PFSK-1 (cell line): ENCODE results near the gene NOL12.

Experiments
- FOXP2 ChIP-seq: optimal IDR thresholded peaks from 2 replicates; pipeline ENCODE3; 2011; ENCODE audit warnings: borderline replicate concordance, control low read depth, inconsistent platforms; ENCODE audit not compliant: insufficient read depth; ENCODE audit errors: extremely low read length, extremely low read depth
- POLR2AphosphoS5 ChIP-seq: IDR thresholded peaks from 2 replicates; pipeline ENCODE4 v1.6.1; 2012; ENCODE audit warnings: low read depth, mild to moderate bottlenecking, control low read depth, low read length, moderate library complexity
- REST ChIP-seq, 2 experiments: IDR thresholded peaks; 2 replicates each; pipeline versions ENCODE4 v1.6.1 to v1.8.0; 2011 to 2012; ENCODE audit warnings: low read depth in 2 of 2, low read length in 2 of 2, control low read depth in 1 of 2, inconsistent platforms in 1 of 2, mild to moderate bottlenecking in 1 of 2, moderate library complexity in 1 of 2; ENCODE audit not compliant: insufficient read depth in 1 of 2
- SIN3A ChIP-seq: IDR thresholded peaks from 2 replicates; pipeline ENCODE4 v1.6.1; 2012; ENCODE audit warnings: mild to moderate bottlenecking, low read length, moderate library complexity, borderline replicate concordance; ENCODE audit not compliant: insufficient read depth

- TF ChIP-seq POLR2AphosphoS5 (no peak), SIN3A (no peak), FOXP2 (no peak), REST (IDR thresholded peaks at IDR 0.05; ENCODE audit: insufficient read depth in 1 of 2, low read depth in 2 of 2, low read length in 2 of 2) (no peak)
Observed at GRCh38 chr22:37664249-37665101, 21.7 kb upstream of the NOL12 start.
